Psoas muscle (tissue), 8 donors: ENCODE data around the gene RGS3. TPM values are rescaled to one million over a fixed set of nuclear protein-coding genes. Genes with fewer than 3 reads are reported as not detected.

ENCODE experiments used
- ATAC-seq, 4 donors: fragments of 200-7000 bp; cut with Tn5 transposase; one replicate each; pipeline ENCODE4 v1.9.1; 2020; ENCODE audit warnings: moderate library complexity in 3 of 4, mild to moderate bottlenecking in 2 of 4
- DNase-seq, 2 donors: peaks; one replicate each; pipeline ENCODE4 v3.0.0-alpha.2; 2020
- H3K27ac ChIP-seq: fragments of 200-600 bp; one replicate; pipeline ENCODE4 v1.8.0; 2022
- H3K27me3 ChIP-seq, 3 donors: fragments of 200-600 bp in 1 of 3; one replicate each; pipeline versions ENCODE4 v1.6.1 to v1.8.0; 2013 to 2022; ENCODE audit warnings: low read length in 2 of 3, mild to moderate bottlenecking in 2 of 3, moderate library complexity in 1 of 3; ENCODE audit not compliant: insufficient read depth in 3 of 3
- H3K36me3 ChIP-seq, 2 donors: fragments of 200-600 bp in 1 of 2; one replicate each; pipeline versions ENCODE4 v1.6.1 to v1.8.0; 2013 to 2022; ENCODE audit warnings: low read depth in 1 of 2, mild to moderate bottlenecking in 1 of 2, moderate library complexity in 1 of 2; ENCODE audit not compliant: insufficient read depth in 1 of 2
- H3K4me1 ChIP-seq: fragments of 200-600 bp; one replicate; pipeline ENCODE4 v1.8.0; 2022
- H3K4me3 ChIP-seq: fragments of 200-600 bp; one replicate; pipeline ENCODE4 v1.8.0; 2022; ENCODE audit warnings: mild to moderate bottlenecking
- H3K9me3 ChIP-seq: fragments of 200-600 bp; one replicate; pipeline ENCODE4 v1.8.0; 2022
- CTCF ChIP-seq: fragments of 200-600 bp; IDR thresholded peaks from one replicate; pipeline ENCODE4 v1.8.0; 2022; ENCODE audit warnings: antibody characterized with exemption
- WGBS, 3 donors: extraction: QIAGEN DNeasy Blood & Tissue Kit; methylation state at CpG; one replicate each; pipeline versions ENCODE4 v1.1.6 to v1.1.7; 2013; 5-methylcytosine and 5-hydroxymethylcytosine counted together
- intact Hi-C, 2 donors: fragments of 100-400 bp; cut with DNase I; formaldehyde crosslinking; loops; one replicate each; pipeline versions ENCODE4 v1.11.0 to v1.14.2; 2022
- polyA plus RNA-seq, 3 donors: library from polyadenylated mRNA; stranded (reverse); fragments of 200-250 nt; gene quantifications; one replicate each; pipeline ENCODE4 v1.2.3, GENCODE V29; 2013
- total RNA-seq, 4 donors: library from RNA; stranded (reverse); fragmentation: NEBNext Ultra II Directional in 2 of 4; extraction: Animal tissue kit (Norgen Biotek cat#: 25700) in 2 of 4; gene quantifications; one replicate each; pipeline versions ENCODE4 v1.2.1 to v1.2.4, GENCODE V29; 2021 to 2023
- donor health status: healthy with polysubstance abuse.
- donor health status: DM: no; HTN: no; CAD: no; lungs with moderate emphysema.
- donor health status: Bipolar disorder and iron deficiency.
- donor health status: healthy.
- donor health status: DM: yes; HTN: yes; CAD: no.
- donor health status: DM: no; HTN: no; CAD: no.
- donor health status: DM: no; HTN: no; CAD: no.
- donor health status: DM: yes; HTN: yes; CAD: no.

RGS3 gene
- total and polyA plus RNA-seq, 7 donors, result 7.1 to 38.1 (median 14.6) TPM

GRCh38 chr9:113477058-113477457, 13.5 kb downstream of the RGS3 start:
- DNase-seq (no peak), ATAC-seq (no peak)
- Histone ChIP-seq H3K9me3 (no peaks in the 10 kb centered on the region), H3K27me3 (no peaks in the 10 kb centered on the region), H3K27ac (no peak overlapping the region), H3K4me3 (no peak overlapping the region), H3K4me1 (peaks cover 12% of the 10 kb centered on the region), H3K36me3 (no peaks in the 10 kb centered on the region)
- TF ChIP-seq CTCF, result no peak
- 87 to 95% (median 93%) methylated on average over 4 of the region's 4 CpGs for WGBS, 3 donors
- intact Hi-C loops, result no loop called here

- Histone ChIP-seq H3K27ac (no peak overlapping the region), H3K9me3 (no peaks in the 10 kb centered on the region), H3K27me3 (no peaks in the 10 kb centered on the region), H3K36me3 (no peaks in the 10 kb centered on the region), H3K4me1 (peaks cover 12% of the 10 kb centered on the region), H3K4me3 (no peak overlapping the region)
- no peak for ATAC-seq
- no peak for TF ChIP-seq CTCF
- intact Hi-C loops, result no loop called here
- DNase-seq, result no peak
- WGBS, 3 donors, result 88 to 89% (median 89%) methylated on average over 5 of the region's 5 CpGs
Observed at GRCh38 chr9:113477661-113478060, 14.1 kb downstream of the RGS3 start.

GRCh38 chr9:113479174-113479621, 15.7 kb downstream of the RGS3 start:
- DNase-seq (no peak), ATAC-seq (no peak)
- Histone ChIP-seq H3K36me3 (no peaks in the 10 kb centered on the region), H3K9me3 (no peaks in the 10 kb centered on the region), H3K4me3 (no peak overlapping the region), H3K27ac (no peak overlapping the region), H3K27me3 (no peaks in the 10 kb centered on the region), H3K4me1 (peaks cover 15% of the 10 kb centered on the region)
- no peak for TF ChIP-seq CTCF
- WGBS, 3 donors, result 74 to 78% (median 78%) methylated on average over 7 of the region's 7 CpGs
- intact Hi-C loops, result no loop called here

- Histone ChIP-seq H3K4me3 (no peak overlapping the region), H3K9me3 (no peaks in the 10 kb centered on the region), H3K36me3 (no peaks in the 10 kb centered on the region), H3K27me3 (no peaks in the 10 kb centered on the region), H3K4me1 (peaks cover 22% of the 10 kb centered on the region), H3K27ac (no peak overlapping the region)
- TF ChIP-seq CTCF, result no peak
- WGBS, 3 donors, result 93 to 98% (median 97%) methylated on average over 4 of the region's 4 CpGs
- intact Hi-C loops, result no loop called here
- no peak for DNase-seq
- ATAC-seq, result no peak
Observed at GRCh38 chr9:113480612-113481011, 17.1 kb downstream of the RGS3 start.

GRCh38 chr9:113481176-113481787, 17.8 kb downstream of the RGS3 start:
- Histone ChIP-seq H3K27me3 (no peaks in the 10 kb centered on the region), H3K4me1 (peaks cover 26% of the 10 kb centered on the region), H3K4me3 (no peak overlapping the region), H3K9me3 (no peaks in the 10 kb centered on the region), H3K36me3 (no peaks in the 10 kb centered on the region), H3K27ac (no peak overlapping the region)
- 80 to 93% (median 87%) methylated on average over 7 of the region's 7 CpGs for WGBS, 3 donors
- no peak for TF ChIP-seq CTCF
- intact Hi-C loops, result no loop called here
- no peak for DNase-seq
- ATAC-seq, result no peak
